ENCODE measurements around the gene ABCG1. TPM values are rescaled to one million over a fixed set of nuclear protein-coding genes. Genes with fewer than 3 reads are reported as not detected.

ABCG1 gene
- total and polyA plus RNA-seq, 3 experiments from 2014 or later = 3.7 to 15.7 (median 3.8) TPM

GRCh38 chr21:42258885-42259407 is 40.0 kb downstream of the ABCG1 start:
- Histone ChIP-seq H3K36me3 (ENCODE audit: insufficient read depth, low read length) (no peaks in the 10 kb centered on the region), H3K9me3 (ENCODE audit: low read length) (no peaks in the 10 kb centered on the region), H3K4me3 (ENCODE audit: low read length) (no peak overlapping the region), H3K27me3 (ENCODE audit: insufficient read depth, low read length, poor library complexity, severe bottlenecking) (no peaks in the 10 kb centered on the region), H3K4me1 (ENCODE audit: insufficient read depth, low read length) (peaks cover 5% of the 10 kb centered on the region), H3K27ac (ENCODE audit: low read depth, low read length) (no peak overlapping the region)
- Mint-ChIP-seq H3K27me3 (no peaks in the 10 kb centered on the region), H3K9me3 (no peaks in the 10 kb centered on the region), H3K27ac (peak overlapping the region in 2 of 8 donors; percentile 60 to 77), H3K36me3 (peaks cover 0 to 7% (median 0%) of the 10 kb centered on the region in 3 donors), H3K4me3 (no peak overlapping the region), H3K4me1 (peaks cover 18 to 31% (median 24%) of the 10 kb centered on the region in 3 donors)
- CTCF ChIA-PET = interaction anchor here (0.8 to 6.4 kb wide), 39 partner anchors 9 to 193 kb away, joined by 3 to 106 read pairs (median 6); no protein-coding TSS in a partner anchor
- DNase-seq = no peak
- POLR2A ChIA-PET = interaction anchor here (0.6 kb wide), 1 partner anchor 26 kb away, joined by 3 read pairs; no protein-coding TSS in a partner anchor

GRCh38 chr21:42260121-42260520 is 41.2 kb downstream of the ABCG1 start:
- peak overlapping the region in 1 of 7 donors; percentile 30 for H3K4me3 Mint-ChIP-seq
- no peaks in the 10 kb centered on the region for H3K9me3 Mint-ChIP-seq
- H3K4me1 ChIP-seq (ENCODE audit: insufficient read depth, low read length) = peaks cover 5% of the 10 kb centered on the region
- CTCF ChIA-PET = interaction anchor here (0.6 to 6.4 kb wide), 16 partner anchors 10 to 252 kb away, joined by 3 to 106 read pairs (median 4); no protein-coding TSS in a partner anchor
- no peak for DNase-seq
- no peaks in the 10 kb centered on the region for H3K36me3 ChIP-seq (ENCODE audit: insufficient read depth, low read length)
- H3K36me3 Mint-ChIP-seq = peaks cover 0 to 11% (median 4%) of the 10 kb centered on the region in 3 donors
- no peaks in the 10 kb centered on the region for H3K9me3 ChIP-seq (ENCODE audit: low read length)
- H3K27me3 Mint-ChIP-seq = peaks cover 0 to 1% of the 10 kb centered on the region in 2 donors
- no peak overlapping the region for H3K27ac ChIP-seq (ENCODE audit: low read depth, low read length)
- no peak overlapping the region for H3K4me3 ChIP-seq (ENCODE audit: low read length)
- POLR2A ChIA-PET = no interaction called here
- H3K4me1 Mint-ChIP-seq = peaks cover 12 to 22% (median 13%) of the 10 kb centered on the region in 3 donors
- no peaks in the 10 kb centered on the region for H3K27me3 ChIP-seq (ENCODE audit: insufficient read depth, low read length, poor library complexity, severe bottlenecking)
- peak overlapping the region in 1 of 8 donors; percentile 79 for H3K27ac Mint-ChIP-seq

DNA sequence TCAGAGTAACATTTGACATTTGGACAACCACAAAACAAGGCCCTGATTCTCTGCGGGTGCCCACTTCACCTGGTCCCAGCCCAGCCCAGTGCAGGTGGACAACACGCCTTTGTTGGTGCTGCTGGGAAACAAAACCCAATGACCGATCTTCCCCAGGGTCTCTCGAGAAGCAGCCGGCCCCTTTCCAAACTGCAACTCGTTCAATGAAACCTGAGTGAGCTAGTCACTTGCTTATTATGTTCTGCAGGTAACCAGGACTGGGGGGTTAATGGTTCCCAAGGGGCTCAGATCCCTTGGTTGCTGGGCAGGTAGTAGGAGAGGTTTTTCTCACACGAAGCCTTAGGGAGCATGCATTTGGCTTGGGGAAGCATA is 42.9 kb downstream of the ABCG1 start:
- ChIA-PET POLR2A (no interaction called here), CTCF (interaction anchor here (1.2 to 6.4 kb wide), 6 partner anchors 12 to 116 kb away, joined by 3 to 106 read pairs (median 3); no protein-coding TSS in a partner anchor)
- Mint-ChIP-seq H3K27ac (peak overlapping the region in 1 of 8 donors; percentile 87), H3K27me3 (peaks cover 0 to 2% of the 10 kb centered on the region in 2 donors), H3K4me1 (peaks cover 11 to 26% (median 16%) of the 10 kb centered on the region in 3 donors), H3K4me3 (no peak overlapping the region), H3K36me3 (peaks cover 0 to 13% (median 5%) of the 10 kb centered on the region in 3 donors), H3K9me3 (no peaks in the 10 kb centered on the region)
- Histone ChIP-seq H3K4me1 (ENCODE audit: insufficient read depth, low read length) (peaks cover 7% of the 10 kb centered on the region), H3K27ac (ENCODE audit: low read depth, low read length) (no peak overlapping the region), H3K4me3 (ENCODE audit: low read length) (no peak overlapping the region), H3K27me3 (ENCODE audit: insufficient read depth, low read length, poor library complexity, severe bottlenecking) (no peaks in the 10 kb centered on the region), H3K36me3 (ENCODE audit: insufficient read depth, low read length) (no peaks in the 10 kb centered on the region), H3K9me3 (ENCODE audit: low read length) (no peaks in the 10 kb centered on the region)
- DNase-seq = no peak

DNA sequence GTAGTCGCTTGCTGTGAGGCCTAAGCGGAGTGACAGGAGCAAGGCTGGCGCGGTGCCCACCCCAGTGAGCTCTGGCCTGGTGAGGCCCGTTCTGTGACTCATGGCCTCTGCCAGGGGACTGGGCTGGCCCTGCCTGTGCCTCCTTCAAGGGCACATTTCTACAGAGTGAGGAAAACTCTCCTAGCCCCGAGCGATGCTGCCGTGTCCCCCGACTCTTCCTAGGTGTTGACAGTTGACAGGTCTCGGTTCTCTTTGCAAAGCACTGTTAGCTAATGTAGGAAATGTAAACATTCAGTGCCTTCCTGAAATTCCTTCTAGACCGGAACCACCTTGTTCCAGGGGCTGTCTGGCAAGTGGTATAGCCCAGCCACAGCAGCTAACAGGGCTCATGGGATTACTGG is 43.9 kb downstream of the ABCG1 start:
- Mint-ChIP-seq H3K4me3 (no peak overlapping the region), H3K36me3 (peaks cover 0 to 13% (median 5%) of the 10 kb centered on the region in 3 donors), H3K27ac (no peak overlapping the region), H3K9me3 (no peaks in the 10 kb centered on the region), H3K4me1 (peaks cover 21 to 28% (median 22%) of the 10 kb centered on the region in 3 donors), H3K27me3 (peaks cover 0 to 2% of the 10 kb centered on the region in 2 donors)
- ChIA-PET POLR2A (no interaction called here), CTCF (interaction anchor here (1.2 to 6.4 kb wide), 4 partner anchors 24 to 117 kb away, joined by 3 to 106 read pairs (median 38); no protein-coding TSS in a partner anchor)
- no peak overlapping the region for H3K27ac ChIP-seq (ENCODE audit: low read depth, low read length)
- peaks cover 17% of the 10 kb centered on the region for H3K4me1 ChIP-seq (ENCODE audit: insufficient read depth, low read length)
- no peaks in the 10 kb centered on the region for H3K27me3 ChIP-seq (ENCODE audit: insufficient read depth, low read length, poor library complexity, severe bottlenecking)
- no peaks in the 10 kb centered on the region for H3K36me3 ChIP-seq (ENCODE audit: insufficient read depth, low read length)
- no peak for DNase-seq
- no peaks in the 10 kb centered on the region for H3K9me3 ChIP-seq (ENCODE audit: low read length)
- H3K4me3 ChIP-seq (ENCODE audit: low read length) = no peak overlapping the region

DNA sequence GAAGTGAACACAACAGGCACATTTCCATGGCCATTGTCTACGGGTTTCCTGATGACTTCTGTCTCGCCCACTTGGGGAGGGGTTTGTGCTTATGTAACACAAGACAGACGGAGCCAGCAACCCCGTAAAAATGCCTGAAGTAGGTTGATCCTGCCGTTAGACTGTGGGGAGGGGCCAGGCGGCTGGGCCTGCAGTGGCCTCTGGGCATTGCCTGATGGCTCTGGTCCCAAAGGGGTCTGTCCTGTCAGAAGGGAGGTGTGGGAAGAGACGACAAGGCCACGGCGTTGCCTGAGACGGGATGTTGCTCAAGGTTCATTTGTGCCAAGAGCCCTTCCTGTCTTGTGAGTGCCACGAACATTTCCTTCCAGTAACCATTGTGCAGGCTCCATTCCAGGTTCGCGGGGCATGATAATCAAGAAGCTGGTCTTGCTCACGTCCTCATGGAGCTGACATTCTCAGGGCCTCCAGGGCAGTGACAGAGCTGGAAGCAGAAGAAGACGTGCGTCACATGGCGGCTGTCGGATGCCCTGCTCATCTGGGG is 44.7 kb downstream of the ABCG1 start:
- Histone ChIP-seq H3K27me3 (ENCODE audit: insufficient read depth, low read length, poor library complexity, severe bottlenecking) (no peaks in the 10 kb centered on the region), H3K4me3 (ENCODE audit: low read length) (no peak overlapping the region), H3K9me3 (ENCODE audit: low read length) (no peaks in the 10 kb centered on the region), H3K36me3 (ENCODE audit: insufficient read depth, low read length) (no peaks in the 10 kb centered on the region), H3K27ac (ENCODE audit: low read depth, low read length) (no peak overlapping the region), H3K4me1 (ENCODE audit: insufficient read depth, low read length) (peaks cover 20% of the 10 kb centered on the region)
- Mint-ChIP-seq H3K4me1 (peaks cover 22 to 31% (median 23%) of the 10 kb centered on the region in 3 donors), H3K4me3 (no peak overlapping the region), H3K27me3 (peaks cover 0 to 2% of the 10 kb centered on the region in 2 donors), H3K9me3 (no peaks in the 10 kb centered on the region), H3K36me3 (peaks cover 0 to 13% (median 5%) of the 10 kb centered on the region in 3 donors), H3K27ac (peak overlapping the region in 1 of 8 donors; percentile 17)
- POLR2A ChIA-PET = no interaction called here
- CTCF ChIA-PET = interaction anchor here (1.0 to 6.4 kb wide), 3 partner anchors 62 to 118 kb away, joined by 3 to 106 read pairs (median 3); no protein-coding TSS in a partner anchor
- no peak for DNase-seq

GRCh38 chr21:42264245-42265195 is 45.6 kb downstream of the ABCG1 start:
- H3K36me3 Mint-ChIP-seq = peaks cover 0 to 13% (median 5%) of the 10 kb centered on the region in 3 donors
- Histone ChIP-seq H3K4me1 (ENCODE audit: insufficient read depth, low read length) (peaks cover 28% of the 10 kb centered on the region), H3K36me3 (ENCODE audit: insufficient read depth, low read length) (no peaks in the 10 kb centered on the region), H3K9me3 (ENCODE audit: low read length) (no peaks in the 10 kb centered on the region), H3K4me3 (ENCODE audit: low read length) (no peak overlapping the region), H3K27me3 (ENCODE audit: insufficient read depth, low read length, poor library complexity, severe bottlenecking) (no peaks in the 10 kb centered on the region), H3K27ac (ENCODE audit: low read depth, low read length) (no peak overlapping the region)
- no peak overlapping the region for H3K4me3 Mint-ChIP-seq
- ChIA-PET POLR2A (no interaction called here), CTCF (interaction anchor here (1.0 to 6.4 kb wide), 4 partner anchors 63 to 120 kb away, joined by 3 to 106 read pairs (median 3); no protein-coding TSS in a partner anchor)
- H3K9me3 Mint-ChIP-seq = no peaks in the 10 kb centered on the region
- DNase-seq = no peak
- H3K4me1 Mint-ChIP-seq = peaks cover 21 to 33% (median 22%) of the 10 kb centered on the region in 3 donors
- H3K27me3 Mint-ChIP-seq = peaks cover 0 to 2% of the 10 kb centered on the region in 2 donors
- H3K27ac Mint-ChIP-seq = peak overlapping the region in 2 of 8 donors; percentile 41 to 87

DNA sequence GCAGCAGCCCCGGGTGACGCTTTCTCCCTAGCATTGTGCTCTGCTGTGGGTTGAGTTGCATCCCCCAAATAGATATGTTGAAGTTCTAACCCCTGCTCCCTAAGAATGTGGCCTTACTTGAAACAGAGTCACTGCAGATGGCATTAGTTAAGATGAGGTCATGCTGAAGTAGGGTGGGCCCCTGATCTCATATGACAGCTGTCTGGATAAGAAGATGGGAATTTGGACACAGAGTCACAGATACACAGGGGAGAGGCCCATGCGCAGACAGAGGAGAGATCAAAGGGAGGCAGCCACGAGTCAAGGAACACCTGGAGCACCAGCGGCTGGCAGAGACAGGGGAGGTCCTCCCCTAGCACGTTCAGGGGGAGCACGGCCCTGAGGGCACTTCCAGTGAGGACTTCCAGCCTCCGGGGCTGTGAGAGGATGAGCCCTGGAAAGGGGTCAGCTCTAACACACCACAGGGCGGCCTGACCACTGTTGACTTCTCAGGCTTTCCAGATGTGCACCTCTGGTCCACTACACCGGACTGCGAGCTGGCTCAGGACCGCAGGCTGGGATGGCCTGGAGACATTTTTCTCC is 46.4 kb downstream of the ABCG1 start:
- no peak for DNase-seq
- ChIA-PET POLR2A (no interaction called here), CTCF (interaction anchor here (1.1 to 1.2 kb wide), 2 partner anchors 12 to 120 kb away, joined by 3 read pairs; no protein-coding TSS in a partner anchor)
- H3K36me3 ChIP-seq (ENCODE audit: insufficient read depth, low read length) = no peaks in the 10 kb centered on the region
- H3K9me3 ChIP-seq (ENCODE audit: low read length) = no peaks in the 10 kb centered on the region
- peaks cover 0 to 2% of the 10 kb centered on the region in 2 donors for H3K27me3 Mint-ChIP-seq
- H3K27ac ChIP-seq (ENCODE audit: low read depth, low read length) = no peak overlapping the region
- peak overlapping the region in 2 of 8 donors; percentile 41 to 87 for H3K27ac Mint-ChIP-seq
- peaks cover 30% of the 10 kb centered on the region for H3K4me1 ChIP-seq (ENCODE audit: insufficient read depth, low read length)
- H3K4me3 ChIP-seq (ENCODE audit: low read length) = no peak overlapping the region
- H3K36me3 Mint-ChIP-seq = peaks cover 0 to 13% (median 5%) of the 10 kb centered on the region in 3 donors
- H3K4me1 Mint-ChIP-seq = peaks cover 21 to 35% (median 22%) of the 10 kb centered on the region in 3 donors
- H3K4me3 Mint-ChIP-seq = peak overlapping the region in 1 of 7 donors; percentile 62
- no peaks in the 10 kb centered on the region for H3K27me3 ChIP-seq (ENCODE audit: insufficient read depth, low read length, poor library complexity, severe bottlenecking)
- H3K9me3 Mint-ChIP-seq = no peaks in the 10 kb centered on the region
